K562 (cell line): ENCODE data around the gene SLC22A4. TPM values are rescaled to one million over a fixed set of nuclear protein-coding genes. Genes with fewer than 3 reads are reported as not detected.

Source experiments
- ATAC-seq: fragments of 200-7000 bp; cut with Tn5 transposase; 3 replicates; pipeline ENCODE4 v1.9.1; 2020; ENCODE audit warnings: moderate library complexity
- BruUV-seq: library from RNA; stranded (reverse); fragments of 400-500 nt; replicated peaks from 2 replicates; lab custom pipeline; 2021; lab: Mats Ljungman, UMichigan
- CTCF ChIA-PET: fragments of 300-600 bp; formaldehyde crosslinking; extraction: SDS; loops from one replicate; lab custom pipeline; 2021; ENCODE audit warnings: low intra/inter-chr PET ratio; lab: Yijun Ruan, JAX
- POLR2A ChIA-PET: fragments of 300-600, 350-650 bp; sonication (Branson Sonifier 250); formaldehyde crosslinking; extraction: SDS; loops from one replicate; lab custom pipeline; 2021; ENCODE audit warnings: antibody characterized with exemption, inconsistent platforms; lab: Yijun Ruan, JAX
- DNase-seq, 4 experiments: peaks; one replicate each; pipeline versions ENCODE4 v3.0.0 to v3.0.0-alpha.2; 2011 to 2018; ENCODE audit warnings: low spot score in 3 of 4, mixed read lengths in 3 of 4; ENCODE audit errors: extremely low read depth in 1 of 4
- FAIRE-seq: peaks from 2 replicates; lab custom pipeline; 2011; peaks lifted over from hg19 to GRCh38; lab: Jason Lieb, UNC
- H2AFZ ChIP-seq: 2 replicates; pipeline ENCODE4 v1.6.0; 2011; ENCODE audit warnings: low read depth, low read length, control low read depth, inconsistent platforms
- H3K27ac ChIP-seq: fragments of 200-600 bp; 3 replicates; pipeline ENCODE4 v1.8.0; 2011; ENCODE audit warnings: low read depth, mild to moderate bottlenecking, control low read depth, inconsistent platforms, low read length, moderate library complexity, mixed read lengths; ENCODE audit errors: extremely low read depth
- H3K27me3 ChIP-seq, 2 experiments: fragments of 300-600 bp in 1 of 2; 2 replicates in 1 of 2; 3 replicates in 1 of 2; pipeline versions ENCODE4 v1.6.0 to v1.8.0; 2011; ENCODE audit warnings: inconsistent platforms in 2 of 2, low read length in 2 of 2, mild to moderate bottlenecking in 1 of 2, mixed read lengths in 1 of 2, moderate library complexity in 1 of 2; ENCODE audit not compliant: control insufficient read depth in 2 of 2, insufficient read depth in 2 of 2
- H3K36me3 ChIP-seq: fragments of 300-600 bp; 3 replicates; pipeline ENCODE4 v1.8.0; 2011; ENCODE audit warnings: mild to moderate bottlenecking, low read length, inconsistent platforms; ENCODE audit not compliant: control insufficient read depth, insufficient read depth
- H3K4me1 ChIP-seq, 2 experiments: fragments of 200-600 bp in 1 of 2; replicated peaks in 1 of 2; 2 replicates in 1 of 2; 3 replicates in 1 of 2; pipeline versions ENCODE4 v1.5.1 to v1.8.0; 2011; ENCODE audit warnings: inconsistent platforms in 2 of 2, low read length in 2 of 2, mild to moderate bottlenecking in 1 of 2, mixed read lengths in 1 of 2, moderate library complexity in 1 of 2; ENCODE audit not compliant: control insufficient read depth in 2 of 2, insufficient read depth in 2 of 2
- H3K4me2 ChIP-seq: 2 replicates; pipeline ENCODE4 v1.6.1; 2011; ENCODE audit warnings: low read length, control low read depth, inconsistent platforms, mixed read lengths; ENCODE audit not compliant: insufficient read depth
- H3K4me3 ChIP-seq: fragments of 200-600 bp; sonication (generic), shearing (Covaris generic); 2 replicates; pipeline ENCODE4 v1.5.1; 2016; ENCODE audit warnings: control low read depth, inconsistent platforms
- H3K79me2 ChIP-seq: fragments of 200-600 bp; 3 replicates; pipeline ENCODE4 v1.8.0; 2011; ENCODE audit warnings: low read length, inconsistent platforms; ENCODE audit not compliant: control insufficient read depth, insufficient read depth
- H3K9ac ChIP-seq, 2 experiments: 2 replicates each; pipeline versions ENCODE4 v1.6.0 to v1.6.1; 2011; ENCODE audit warnings: low read depth in 2 of 2, low read length in 2 of 2, control low read depth in 1 of 2, inconsistent platforms in 1 of 2, mild to moderate bottlenecking in 1 of 2, mixed read lengths in 1 of 2; ENCODE audit not compliant: insufficient read depth in 1 of 2
- H3K9me1 ChIP-seq: one replicate; pipeline ENCODE4 v1.6.0; 2011; ENCODE audit warnings: inconsistent platforms, mild to moderate bottlenecking, low read length, moderate library complexity; ENCODE audit not compliant: control insufficient read depth, insufficient read depth
- H3K9me3 ChIP-seq: replicated peaks from 2 replicates; pipeline ENCODE4 v1.5.1; 2011; ENCODE audit warnings: low read depth, low read length, inconsistent platforms; ENCODE audit not compliant: control insufficient read depth, insufficient read depth
- H4K20me1 ChIP-seq: replicated peaks from 2 replicates; pipeline ENCODE4 v1.6.1; 2011; ENCODE audit warnings: low read length, inconsistent platforms, mixed read lengths; ENCODE audit not compliant: control insufficient read depth, insufficient read depth
- ARID1B ChIP-seq: fragments of 450-650 bp; IDR thresholded peaks from 2 replicates; pipeline ENCODE4 v1.6.1; 2016; ENCODE audit warnings: antibody characterized with exemption, mild to moderate bottlenecking, inconsistent platforms
- DEAF1 ChIP-seq: fragments of 450-650 bp; formaldehyde crosslinking; IDR thresholded peaks from 2 replicates; pipeline ENCODE4 v1.4.0; 2020; ENCODE audit warnings: mild to moderate bottlenecking, moderate library complexity
- DNMT1 ChIP-seq: fragments of 450-650 bp; IDR thresholded peaks from 2 replicates; pipeline ENCODE4 v1.6.1; 2016; ENCODE audit warnings: antibody characterized with exemption, mild to moderate bottlenecking
- FOXK2 ChIP-seq, 2 experiments: fragments of 450-650 bp; IDR thresholded peaks in 1 of 2; conservative IDR thresholded peaks in 1 of 2; 2 replicates each; pipeline ENCODE4 v1.6.1; 2016; ENCODE audit warnings: low read depth in 2 of 2, mild to moderate bottlenecking in 1 of 2
- FOXM1 ChIP-seq, 2 experiments: fragments of 450-650 bp in 1 of 2; sonication (generic) in 1 of 2; formaldehyde crosslinking in 1 of 2; IDR thresholded peaks; 2 replicates each; pipeline versions ENCODE4 v1.6.1 to v1.9.0; 2017 to 2022; ENCODE audit warnings: low read depth in 2 of 2, mild to moderate bottlenecking in 2 of 2, missing genetic modification reagents in 1 of 2, moderate library complexity in 1 of 2
- HMGN3 ChIP-seq: IDR thresholded peaks from 2 replicates; pipeline ENCODE4 v1.6.1; 2011; ENCODE audit warnings: borderline replicate concordance, low read depth, mild to moderate bottlenecking, mixed read lengths, low read length; ENCODE audit not compliant: insufficient read length; ENCODE audit errors: extremely low read depth
- PTBP1 ChIP-seq: fragments of 200-400 bp; formaldehyde crosslinking; IDR thresholded peaks from 2 replicates; pipeline ENCODE4 v1.6.1; 2017; ENCODE audit warnings: low read depth, low read length
- RBM25 ChIP-seq: fragments of 200-400 bp; formaldehyde crosslinking; IDR thresholded peaks from 2 replicates; pipeline ENCODE4 v1.6.1; 2018; ENCODE audit warnings: low read length, low read depth, moderate library complexity; ENCODE audit not compliant: severe bottlenecking
- RCOR1 ChIP-seq, 2 experiments: IDR thresholded peaks; 2 replicates each; pipeline ENCODE4 v1.6.1; 2012; ENCODE audit warnings: low read depth in 2 of 2, low read length in 2 of 2, borderline replicate concordance in 1 of 2, improper control_type of control experiment in 1 of 2
- XRCC3 ChIP-seq: fragments of 450-650 bp; IDR thresholded peaks from 2 replicates; pipeline ENCODE4 v1.6.1; 2017; ENCODE audit warnings: mild to moderate bottlenecking, moderate library complexity
- ZBTB7A ChIP-seq: IDR thresholded peaks from 2 replicates; pipeline ENCODE4 v1.6.1; 2011; ENCODE audit warnings: low read depth, mild to moderate bottlenecking, low read length, moderate library complexity, borderline replicate concordance; ENCODE audit not compliant: control insufficient read depth
- WGBS: fragments of 100-300 bp; shearing (Covaris generic); methylation state at CpG from one replicate; pipeline ENCODE4 v1.1.6; 2016; ENCODE audit warnings: low coverage, mixed read lengths; ENCODE audit not compliant: insufficient coverage; ENCODE audit errors: missing lambda C conversion rate; 5-methylcytosine and 5-hydroxymethylcytosine counted together
- in situ Hi-C: fragments of 300-500 bp; cut with MboI; formaldehyde crosslinking; loops from 4 replicates; pipeline ENCODE4 v1.15.0; 2018; ENCODE audit warnings: inconsistent platforms, mixed read lengths
- intact Hi-C: fragments of 100-400 bp; cut with micrococcal nuclease; formaldehyde crosslinking; loops from 2 replicates; pipeline ENCODE4 v1.14.2; 2022
- polyA plus RNA-seq, 8 experiments: library from polyadenylated mRNA; depleted of rRNA in 4 of 8; stranded (reverse) in 5 of 8; unstranded in 3 of 8; fragments of >200 nt; fragmentation: Nextera tagmentation in 2 of 8; fragmentation: Illumina TruSeq in 1 of 8; extraction: Ambion mirVana in 2 of 8; extraction: Trizol in 1 of 8; gene quantifications; 2 replicates each; pipeline versions ENCODE4 v1.2.1 to v1.2.3, GENCODE V29; 2011 to 2014; ENCODE audit warnings: inconsistent platforms in 1 of 8, missing spikeins in 1 of 8
- total RNA-seq, 7 experiments: library from RNA; depleted of rRNA in 6 of 7; stranded (reverse); fragments of >200 nt in 6 of 7; fragmentation: Illumina TruSeq in 2 of 7; extraction: Trizol in 2 of 7; gene quantifications; 2 replicates each; pipeline versions ENCODE4 v1.2.1 to v1.2.3, GENCODE V29; 2011 to 2021; ENCODE audit warnings: low replicate concordance in 1 of 7
- TF ChIP-seq, protein P1 (sequence below): fragments of 200-800 bp; sonication (Bioruptor generic); IDR thresholded peaks from 2 replicates; pipeline ENCODE4 v1.6.1; 2017; ENCODE audit warnings: missing genetic modification characterization, missing compliant biosample characterization

Gene SLC22A4
- total and polyA plus RNA-seq, 9 of the 15 experiments (the other 6 are each of a cell fraction or from before 2014, with no cell fraction given), result 2.7 to 9.5 (median 6.2) TPM

- TF ChIP-seq, protein P1, sequence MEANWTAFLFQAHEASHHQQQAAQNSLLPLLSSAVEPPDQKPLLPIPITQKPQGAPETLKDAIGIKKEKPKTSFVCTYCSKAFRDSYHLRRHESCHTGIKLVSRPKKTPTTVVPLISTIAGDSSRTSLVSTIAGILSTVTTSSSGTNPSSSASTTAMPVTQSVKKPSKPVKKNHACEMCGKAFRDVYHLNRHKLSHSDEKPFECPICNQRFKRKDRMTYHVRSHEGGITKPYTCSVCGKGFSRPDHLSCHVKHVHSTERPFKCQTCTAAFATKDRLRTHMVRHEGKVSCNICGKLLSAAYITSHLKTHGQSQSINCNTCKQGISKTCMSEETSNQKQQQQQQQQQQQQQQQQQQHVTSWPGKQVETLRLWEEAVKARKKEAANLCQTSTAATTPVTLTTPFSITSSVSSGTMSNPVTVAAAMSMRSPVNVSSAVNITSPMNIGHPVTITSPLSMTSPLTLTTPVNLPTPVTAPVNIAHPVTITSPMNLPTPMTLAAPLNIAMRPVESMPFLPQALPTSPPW (CRISPR knock-in tag), result peak; percentile 30; the same call in 1 of the 2 replicates
- TF ChIP-seq HMGN3 (peak; percentile 40), FOXK2 (conservative IDR thresholded peaks at IDR 0.05 in 1 of 2, IDR thresholded peaks at IDR 0.05 in 1 of 2; ENCODE audit: low read depth in 2 of 2) (no peak)
Observed at GRCh38 chr5:132257131-132258101, 36.8 kb upstream of the SLC22A4 start, which contains the start of gene PDLIM4 (continued).

- peak overlapping the region; percentile 63 for H3K4me3 ChIP-seq
- CTCF ChIA-PET, result no interaction called here
- peak overlapping the region; percentile 72 to 93 for H3K9ac ChIP-seq
- TF ChIP-seq XRCC3, result no peak
- no peak for TF ChIP-seq DEAF1
- TF ChIP-seq RCOR1 (IDR thresholded peaks at IDR 0.05; ENCODE audit: borderline replicate concordance in 1 of 2, low read depth in 2 of 2, low read length in 2 of 2), result 0 out of 4 replicates have a peak, but pooled peaks of 1 of the 2 experiments have one; percentile 26
- 0 out of 2 replicates have a peak, but pooled peaks have one; percentile 19 for TF ChIP-seq ARID1B
- TF ChIP-seq PTBP1, result no peak
- TF ChIP-seq ZBTB7A, result peak; percentile 36
- no peak for TF ChIP-seq DNMT1
- TF ChIP-seq RBM25, result no peak
- no peak for TF ChIP-seq FOXM1 (IDR thresholded peaks at IDR 0.05; ENCODE audit: low read depth)
- 0 out of 2 replicates have a peak, but pooled peaks have one; percentile 36 for TF ChIP-seq FOXM1 (CRISPR knock-in tag; IDR thresholded peaks at IDR 0.05; ENCODE audit: low read depth)
Observed at GRCh38 chr5:132258102-132259068, 35.8 kb upstream of the SLC22A4 start.

More at GRCh38 chr5:132258102-132259068, 35.8 kb upstream of the SLC22A4 start:
- intact Hi-C loops, result no loop called here
- Histone ChIP-seq H3K79me2 (peaks cover 36% of the 10 kb centered on the region), H3K4me1 (peaks cover 33 to 57% of the 10 kb centered on the region in 2 experiments), H3K27me3 (no peaks in the 10 kb centered on the region), H3K9me1 (no peaks in the 10 kb centered on the region), H4K20me1 (0 out of 2 replicates have a peak, but pooled peaks cover 4% of the 10 kb centered on the region), H3K4me2 (peak overlapping the region; percentile 74), H3K9me3 (no peaks in the 10 kb centered on the region; the same call in 1 of the 2 replicates), H3K36me3 (peaks cover 19% of the 10 kb centered on the region; the same call in 2 of the 3 replicates), H2AFZ (peak overlapping the region; percentile 27), H3K27ac (peak overlapping the region; percentile 74)
- in situ Hi-C loops, result no loop called here
- peak in 3 of 4 experiments; percentile 43 to 59 (median 58) for DNase-seq
- WGBS, result 19% methylated on average over 16 of the region's 19 CpGs
- BruUV-seq, result no TSS peak
- ATAC-seq, result peak; percentile 74
- POLR2A ChIA-PET, result interaction anchor here (0.7 to 1.6 kb wide), 5 partner anchors 8 to 35 kb away, joined by 3 to 5 read pairs (median 3); no protein-coding TSS in a partner anchor
- peak; percentile 86 for FAIRE-seq
